Transverse colon (tissue), 4 donors: ENCODE results near the gene ERMP1. TPM values are rescaled to one million over a fixed set of nuclear protein-coding genes. Genes with fewer than 3 reads are reported as not detected.

Experiments
- DNase-seq: peaks from one replicate; pipeline ENCODE4 v3.0.0-alpha.2; 2019
- H3K27ac ChIP-seq, 4 donors: fragments of 200-600 bp; sonication (generic); 2 replicates each; pipeline ENCODE4 v1.5.1; 2016 to 2018; ENCODE audit warnings: inconsistent platforms in 4 of 4
- H3K27me3 ChIP-seq: fragments of 200-600 bp; sonication (generic); 2 replicates; pipeline ENCODE4 v1.5.1; 2017; ENCODE audit warnings: inconsistent platforms
- H3K36me3 ChIP-seq, 4 donors: fragments of 200-600 bp; sonication (generic); 2 replicates each; pipeline ENCODE4 v1.5.1; 2017 to 2019; ENCODE audit warnings: inconsistent platforms in 4 of 4
- H3K4me1 ChIP-seq, 4 donors: fragments of 200-600 bp; sonication (generic); 2 replicates each; pipeline ENCODE4 v1.5.1; 2017 to 2020; ENCODE audit warnings: inconsistent platforms in 4 of 4
- H3K4me3 ChIP-seq, 4 donors: fragments of 200-600 bp; sonication (generic); 1 replicate in 1 of 4; 2 replicates in 3 of 4; pipeline versions ENCODE4 v1.5.1 to v1.6.1; 2017 to 2019; ENCODE audit warnings: inconsistent platforms in 4 of 4
- H3K9me3 ChIP-seq, 2 donors: fragments of 200-600 bp; sonication (generic); 2 replicates each; pipeline ENCODE4 v1.5.1; 2017 to 2019; ENCODE audit warnings: inconsistent platforms in 2 of 2
- CTCF ChIP-seq, 5 experiments: fragments of 200-600 bp in 3 of 5; fragments of 450-650 bp in 2 of 5; sonication (generic) in 3 of 5; IDR thresholded peaks; 1 replicate in 2 of 5; 2 replicates in 3 of 5; pipeline ENCODE4 v1.5.1; 2016 to 2017; ENCODE audit warnings: antibody characterized with exemption in 5 of 5, inconsistent platforms in 3 of 5, mild to moderate bottlenecking in 2 of 5, moderate library complexity in 1 of 5
- EP300 ChIP-seq: sonication (generic); formaldehyde crosslinking; IDR thresholded peaks from one replicate; pipeline ENCODE4 v1.6.1; 2017; ENCODE audit warnings: antibody characterized with exemption, low read depth
- POLR2A ChIP-seq: fragments of 450-650 bp; IDR thresholded peaks from one replicate; pipeline ENCODE4 v1.6.1; 2016; ENCODE audit warnings: antibody characterized with exemption, mild to moderate bottlenecking, moderate library complexity
- POLR2AphosphoS5 ChIP-seq, 3 donors: sonication (generic); formaldehyde crosslinking; IDR thresholded peaks; one replicate each; pipeline ENCODE4 v1.6.1; 2016; ENCODE audit warnings: antibody characterized with exemption in 3 of 3
- WGBS, 2 donors: methylation state at CpG; one replicate each; pipeline ENCODE4 v1.1.5; 2018; ENCODE audit warnings: low coverage in 1 of 2; 5-methylcytosine and 5-hydroxymethylcytosine counted together
- in situ Hi-C, 4 donors: fragments of 200-750 bp; cut with MboI; loops; one replicate each; pipeline versions ENCODE4 v1.15.0 to v1.15.1; 2017; ENCODE audit warnings: low sequenced_read_pairs in 3 of 4, low pct_ligation_motif_present in 1 of 4, low pct_unique_long_range_greater_than_20kb in 1 of 4
- intact Hi-C: fragments of 100-400 bp; cut with DNase I; formaldehyde crosslinking; loops from one replicate; pipeline ENCODE4 v1.15.1; 2023; ENCODE audit warnings: low total_unique reads
- total RNA-seq, 4 donors: library from RNA; depleted of rRNA; stranded (reverse); fragments of >200 nt; gene quantifications; one replicate each; pipeline ENCODE4 v1.1.0, GENCODE V29; 2016

Gene ERMP1
- total RNA-seq, 4 donors from 2014 or later: 33.3 to 46.2 (median 34.8) TPM

- H3K4me3 ChIP-seq: no peak overlapping the region
- H3K36me3 ChIP-seq: no peaks in the 10 kb centered on the region
- intact Hi-C loops (no loop called here), in situ Hi-C loops (no loop called here)
- DNase-seq: peak; percentile 21
- TF ChIP-seq EP300 (no peak), CTCF (IDR thresholded peaks at IDR 0.05) (no peak), POLR2A (no peak)
- H3K9me3 ChIP-seq: no peaks in the 10 kb centered on the region
- peak overlapping the region in 2 of 4 donors; percentile 13 to 37 for H3K27ac ChIP-seq
- H3K4me1 ChIP-seq: peaks cover 0 to 17% (median 5%) of the 10 kb centered on the region in 4 donors
- 15 to 48% methylated on average over 2 of the region's 2 CpGs for WGBS, 2 donors
- no peaks in the 10 kb centered on the region for H3K27me3 ChIP-seq
Observed at GRCh38 chr9:5851445-5851844, 18.5 kb upstream of the ERMP1 start.

- intact Hi-C loops: no loop called here
- Histone ChIP-seq H3K27me3 (no peaks in the 10 kb centered on the region), H3K4me1 (peaks cover 0 to 17% (median 5%) of the 10 kb centered on the region in 4 donors), H3K36me3 (no peaks in the 10 kb centered on the region), H3K9me3 (no peaks in the 10 kb centered on the region), H3K27ac (no peak overlapping the region), H3K4me3 (no peak overlapping the region)
- no peak for DNase-seq
- in situ Hi-C loops: no loop called here
- TF ChIP-seq POLR2AphosphoS5 (IDR thresholded peaks at IDR 0.05) (no peak), POLR2A (no peak), CTCF (IDR thresholded peaks at IDR 0.05) (no peak), EP300 (no peak)
Observed at GRCh38 chr9:5850724-5851122, 17.8 kb upstream of the ERMP1 start.

DNA sequence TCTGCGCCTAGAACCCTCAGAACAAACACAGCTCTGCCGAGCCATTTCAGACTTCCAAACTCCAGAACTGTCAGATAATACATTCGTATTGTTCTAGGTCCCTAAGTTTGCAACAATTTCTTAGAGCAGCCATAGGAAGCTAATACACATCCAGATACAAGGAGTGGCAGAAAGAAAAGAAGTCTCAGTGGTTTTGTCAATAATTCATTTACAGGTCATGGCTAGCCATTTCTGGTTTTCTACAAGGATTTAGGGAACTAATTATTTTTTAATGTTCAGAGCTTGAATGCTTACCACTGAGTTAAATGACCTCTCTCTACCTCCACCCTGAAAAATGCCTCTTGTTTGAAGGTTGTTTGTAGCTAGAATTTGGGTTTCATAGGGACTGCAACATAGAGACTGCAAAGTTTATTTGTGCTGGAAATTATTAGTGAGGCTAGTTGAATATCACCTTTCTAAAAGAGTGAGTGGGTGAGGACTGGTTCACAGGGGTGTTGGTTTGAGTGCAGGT lies 15.5 kb upstream of the ERMP1 start:
- DNase-seq: no peak
- in situ Hi-C loops (no loop called here), intact Hi-C loops (no loop called here)
- H3K27me3 ChIP-seq: no peaks in the 10 kb centered on the region
- TF ChIP-seq POLR2AphosphoS5 (IDR thresholded peaks at IDR 0.05) (no peak), POLR2A (no peak), CTCF (IDR thresholded peaks at IDR 0.05) (no peak), EP300 (no peak)
- H3K9me3 ChIP-seq: no peaks in the 10 kb centered on the region
- H3K4me1 ChIP-seq: peaks cover 0 to 26% (median 9%) of the 10 kb centered on the region in 4 donors
- WGBS, 2 donors: 84 to 100% methylated on average over 2 to 3 of the region's 3 CpGs
- no peaks in the 10 kb centered on the region for H3K36me3 ChIP-seq
- H3K4me3 ChIP-seq: no peak overlapping the region
- H3K27ac ChIP-seq: no peak overlapping the region

GRCh38 chr9:5846501-5846921 lies 13.6 kb upstream of the ERMP1 start:
- Histone ChIP-seq H3K4me1 (peaks cover 0 to 28% (median 12%) of the 10 kb centered on the region in 4 donors), H3K27ac (no peak overlapping the region), H3K9me3 (no peaks in the 10 kb centered on the region), H3K4me3 (no peak overlapping the region), H3K27me3 (no peaks in the 10 kb centered on the region), H3K36me3 (no peaks in the 10 kb centered on the region)
- WGBS, 2 donors: 61 to 86% methylated on average over 4 of the region's 4 CpGs
- in situ Hi-C loops: no loop called here
- DNase-seq: no peak
- intact Hi-C loops: no loop called here
- TF ChIP-seq POLR2A: no peak
- TF ChIP-seq EP300: no peak
- no peak for TF ChIP-seq CTCF (IDR thresholded peaks at IDR 0.05)
- TF ChIP-seq POLR2AphosphoS5 (IDR thresholded peaks at IDR 0.05): no peak
